ENCODE measurements around the gene RAPGEF2.

DNA sequence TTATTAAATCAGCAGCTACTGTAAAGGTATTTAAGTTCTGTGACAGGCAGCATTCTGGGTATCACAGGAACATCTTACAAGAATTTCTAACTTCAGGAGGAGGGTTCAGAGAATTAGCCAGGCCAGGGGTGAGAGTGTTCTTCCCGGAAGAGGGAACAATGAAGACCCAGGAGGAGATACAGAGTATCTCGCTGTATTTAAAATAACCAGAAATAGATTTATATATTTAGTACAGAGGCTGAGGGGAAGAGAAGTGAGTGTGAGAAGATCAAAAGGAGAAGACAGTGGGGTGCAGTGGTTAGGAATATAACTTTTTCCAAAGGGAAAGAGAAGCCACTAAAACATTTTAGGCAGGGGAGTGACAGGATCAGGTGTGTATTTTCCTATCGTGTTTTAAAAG is 186.8 kb downstream of the RAPGEF2 start:
- TF ChIP-seq ZNF274 (IDR thresholded peaks at IDR 0.05; ENCODE audit: low read depth, low read length): no peak
- TF ChIP-seq YY1 (IDR thresholded peaks at IDR 0.05; ENCODE audit: insufficient read depth, insufficient read length): no peak
